ENCODE measurements around the gene FAM184B.
"Not testable (repeated sequence)": the region's sequence is repeated elsewhere in the genome, so short reads cannot be mapped to it uniquely, and the experiment has no call there.

The FAM184B gene

DNA sequence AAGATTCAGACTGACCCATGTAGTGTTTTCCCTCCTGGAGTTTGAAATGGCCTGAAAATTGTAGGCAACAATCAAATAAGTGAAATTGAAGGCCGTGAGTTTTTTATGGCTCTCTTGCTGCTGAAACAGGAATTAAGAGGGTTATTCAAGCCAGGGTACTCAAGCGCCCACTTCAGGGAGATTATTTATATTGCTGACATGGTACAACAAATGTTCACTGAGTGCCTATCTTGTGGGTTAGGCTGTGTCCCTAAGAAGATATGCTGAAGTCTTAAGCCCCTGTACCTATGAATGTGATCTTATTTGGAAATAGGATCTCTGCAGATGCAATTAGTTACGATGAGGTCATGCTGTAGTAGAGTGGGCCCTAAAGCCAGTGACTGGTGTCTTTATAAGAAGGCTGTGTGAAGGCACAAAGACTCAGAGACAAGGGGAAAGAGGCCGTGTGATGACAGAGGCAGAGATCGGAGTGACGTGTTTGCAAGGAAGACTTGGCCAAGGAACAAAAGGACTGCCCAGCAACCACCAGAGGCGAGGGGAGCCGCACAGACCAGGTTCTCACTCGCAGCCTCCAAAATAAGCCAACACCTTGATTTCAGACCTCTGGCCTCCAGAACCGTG is 94.1 kb downstream of the FAM184B start (continued):
- TF ChIP-seq ZFP69B (tag by site-specific recombination; IDR thresholded peaks at IDR 0.05) (peak; percentile 65; the same call in 1 of the 2 replicates), ZNF629 (tag by site-specific recombination; IDR thresholded peaks at IDR 0.05) (peak; percentile 58), ZNF341 (tag by site-specific recombination; IDR thresholded peaks at IDR 0.05; ENCODE audit: low read depth) (no peak), ZNF302 (tag by site-specific recombination; IDR thresholded peaks at IDR 0.05; ENCODE audit: low read depth) (no peak)
- TF ChIP-seq, protein P1, sequence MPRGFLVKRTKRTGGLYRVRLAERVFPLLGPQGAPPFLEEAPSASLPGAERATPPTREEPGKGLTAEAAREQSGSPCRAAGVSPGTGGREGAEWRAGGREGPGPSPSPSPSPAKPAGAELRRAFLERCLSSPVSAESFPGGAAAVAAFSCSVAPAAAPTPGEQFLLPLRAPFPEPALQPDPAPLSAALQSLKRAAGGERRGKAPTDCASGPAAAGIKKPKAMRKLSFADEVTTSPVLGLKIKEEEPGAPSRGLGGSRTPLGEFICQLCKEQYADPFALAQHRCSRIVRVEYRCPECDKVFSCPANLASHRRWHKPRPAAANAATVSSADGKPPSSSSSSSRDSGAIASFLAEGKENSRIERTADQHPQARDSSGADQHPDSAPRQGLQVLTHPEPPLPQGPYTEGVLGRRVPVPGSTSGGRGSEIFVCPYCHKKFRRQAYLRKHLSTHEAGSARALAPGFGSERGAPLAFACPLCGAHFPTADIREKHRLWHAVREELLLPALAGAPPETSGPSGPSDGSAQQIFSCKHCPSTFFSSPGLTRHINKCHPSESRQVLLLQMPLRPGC (tag by site-specific recombination; IDR thresholded peaks at IDR 0.05) = 0 out of 2 replicates have a peak, but pooled peaks have one; percentile 28
- TF ChIP-seq, protein P2, sequence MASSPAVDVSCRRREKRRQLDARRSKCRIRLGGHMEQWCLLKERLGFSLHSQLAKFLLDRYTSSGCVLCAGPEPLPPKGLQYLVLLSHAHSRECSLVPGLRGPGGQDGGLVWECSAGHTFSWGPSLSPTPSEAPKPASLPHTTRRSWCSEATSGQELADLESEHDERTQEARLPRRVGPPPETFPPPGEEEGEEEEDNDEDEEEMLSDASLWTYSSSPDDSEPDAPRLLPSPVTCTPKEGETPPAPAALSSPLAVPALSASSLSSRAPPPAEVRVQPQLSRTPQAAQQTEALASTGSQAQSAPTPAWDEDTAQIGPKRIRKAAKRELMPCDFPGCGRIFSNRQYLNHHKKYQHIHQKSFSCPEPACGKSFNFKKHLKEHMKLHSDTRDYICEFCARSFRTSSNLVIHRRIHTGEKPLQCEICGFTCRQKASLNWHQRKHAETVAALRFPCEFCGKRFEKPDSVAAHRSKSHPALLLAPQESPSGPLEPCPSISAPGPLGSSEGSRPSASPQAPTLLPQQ (tag by site-specific recombination; IDR thresholded peaks at IDR 0.05) = peak; percentile 80

DNA sequence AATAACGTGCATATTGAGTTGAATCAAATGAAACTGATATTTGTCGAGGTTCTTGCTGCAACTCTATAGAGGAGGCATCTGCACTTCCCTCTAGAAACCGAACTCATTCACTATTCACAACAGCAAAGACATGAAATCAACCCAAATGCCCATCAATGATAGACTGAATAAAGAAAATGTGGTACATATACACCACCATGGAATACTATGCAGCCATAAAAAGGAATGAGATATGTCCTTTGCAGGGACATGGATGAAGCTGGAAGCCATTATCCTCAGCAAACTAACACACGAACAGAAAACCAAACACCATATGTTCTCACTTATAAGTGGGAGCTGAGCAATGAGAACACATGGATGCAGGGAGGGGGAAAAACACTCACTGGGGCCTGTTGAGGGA is 96.8 kb downstream of the FAM184B start:
- H3K9me3 ChIP-seq (ENCODE audit: control insufficient read depth, insufficient read depth, low read depth, low read length); H3K4me1 ChIP-seq (ENCODE audit: control insufficient read depth, insufficient read depth, low read length); H3K4me3 ChIP-seq (ENCODE audit: low read depth, low read length); H3K36me3 ChIP-seq (ENCODE audit: control insufficient read depth in 2 of 2, insufficient read depth in 1 of 2, low read length in 2 of 2); H3K27ac ChIP-seq (ENCODE audit: extremely low read depth, low read depth, low read length); POLR2A ChIA-PET: not testable (repeated sequence)
- CTCF ChIA-PET = interaction anchor here (0.6 kb wide), 1 partner anchor 116 kb away, joined by 3 read pairs; no protein-coding TSS in a partner anchor
- peak; percentile 58; the same call in 1 of the 2 replicates for TF ChIP-seq ZNF146 (tag by site-specific recombination; IDR thresholded peaks at IDR 0.05)

DNA sequence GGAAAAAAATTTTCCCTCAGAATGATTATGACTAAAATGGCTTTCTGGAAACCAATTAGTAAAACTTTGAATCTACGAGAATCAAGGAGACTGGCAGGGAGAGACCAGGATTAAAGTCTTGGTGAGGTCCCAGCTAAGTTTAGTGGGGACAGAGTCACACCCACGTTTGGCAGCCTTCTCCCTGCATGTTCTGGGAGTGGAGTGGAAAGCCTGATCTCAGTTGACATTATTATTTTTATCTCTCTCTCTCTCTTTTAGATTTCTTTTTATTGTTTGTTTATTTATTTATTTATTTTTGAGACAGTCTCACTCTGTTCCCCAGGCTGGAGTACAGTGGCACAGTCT is 99.2 kb downstream of the FAM184B start:
- Histone ChIP-seq H3K4me3 (ENCODE audit: low read depth, low read length) (no peak overlapping the region), H3K4me1 (ENCODE audit: control insufficient read depth, insufficient read depth, low read length) (no peaks in the 10 kb centered on the region), H3K9me3 (ENCODE audit: control insufficient read depth, insufficient read depth, low read depth, low read length) (no peaks in the 10 kb centered on the region), H3K36me3 (ENCODE audit: control insufficient read depth in 2 of 2, insufficient read depth in 1 of 2, low read length in 2 of 2) (no peaks in the 10 kb centered on the region), H3K27ac (ENCODE audit: extremely low read depth, low read depth, low read length) (no peak overlapping the region)
- ChIA-PET POLR2A (no interaction called here), CTCF (no interaction called here)
- no peak for TF ChIP-seq SP2 (tag by site-specific recombination; IDR thresholded peaks at IDR 0.05)
- TF ChIP-seq, protein P2 (tag by site-specific recombination; IDR thresholded peaks at IDR 0.05) = no peak
- TF ChIP-seq SCRT2 (tag by site-specific recombination; IDR thresholded peaks at IDR 0.05) = no peak
- TF ChIP-seq, protein P3, sequence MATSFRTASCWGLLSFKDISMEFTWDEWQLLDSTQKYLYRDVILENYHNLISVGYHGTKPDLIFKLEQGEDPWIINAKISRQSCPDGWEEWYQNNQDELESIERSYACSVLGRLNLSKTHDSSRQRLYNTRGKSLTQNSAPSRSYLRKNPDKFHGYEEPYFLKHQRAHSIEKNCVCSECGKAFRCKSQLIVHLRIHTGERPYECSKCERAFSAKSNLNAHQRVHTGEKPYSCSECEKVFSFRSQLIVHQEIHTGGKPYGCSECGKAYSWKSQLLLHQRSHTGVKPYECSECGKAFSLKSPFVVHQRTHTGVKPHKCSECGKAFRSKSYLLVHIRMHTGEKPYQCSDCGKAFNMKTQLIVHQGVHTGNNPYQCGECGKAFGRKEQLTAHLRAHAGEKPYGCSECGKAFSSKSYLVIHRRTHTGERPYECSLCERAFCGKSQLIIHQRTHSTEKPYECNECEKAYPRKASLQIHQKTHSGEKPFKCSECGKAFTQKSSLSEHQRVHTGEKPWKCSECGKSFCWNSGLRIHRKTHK (tag by site-specific recombination; IDR thresholded peaks at IDR 0.05) = no peak
- TF ChIP-seq ZNF221 (tag by site-specific recombination; IDR thresholded peaks at IDR 0.05; ENCODE audit: borderline replicate concordance) = no peak
- no peak for TF ChIP-seq GLI4 (tag by site-specific recombination; IDR thresholded peaks at IDR 0.05)
- no peak for TF ChIP-seq ZNF48 (tag by site-specific recombination; IDR thresholded peaks at IDR 0.05)
- TF ChIP-seq ZBTB17 (tag by site-specific recombination; IDR thresholded peaks at IDR 0.05) = no peak
- no peak for TF ChIP-seq GLIS2 (tag by site-specific recombination; IDR thresholded peaks at IDR 0.05)
- no peak for TF ChIP-seq IKZF3 (tag by site-specific recombination; IDR thresholded peaks at IDR 0.05)
- no peak for TF ChIP-seq ZNF747 (tag by site-specific recombination; IDR thresholded peaks at IDR 0.05)
- no peak for TF ChIP-seq ZNF837 (tag by site-specific recombination; IDR thresholded peaks at IDR 0.05)
- TF ChIP-seq ZIC2 (tag by site-specific recombination; IDR thresholded peaks at IDR 0.05) = no peak
- TF ChIP-seq, protein P4, sequence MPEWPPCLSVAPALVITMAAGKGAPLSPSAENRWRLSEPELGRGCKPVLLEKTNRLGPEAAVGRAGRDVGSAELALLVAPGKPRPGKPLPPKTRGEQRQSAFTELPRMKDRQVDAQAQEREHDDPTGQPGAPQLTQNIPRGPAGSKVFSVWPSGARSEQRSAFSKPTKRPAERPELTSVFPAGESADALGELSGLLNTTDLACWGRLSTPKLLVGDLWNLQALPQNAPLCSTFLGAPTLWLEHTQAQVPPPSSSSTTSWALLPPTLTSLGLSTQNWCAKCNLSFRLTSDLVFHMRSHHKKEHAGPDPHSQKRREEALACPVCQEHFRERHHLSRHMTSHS (tag by site-specific recombination; IDR thresholded peaks at IDR 0.05) = no peak
- TF ChIP-seq TRIM28 (IDR thresholded peaks at IDR 0.05; ENCODE audit: borderline replicate concordance, low read length) = no peak
- no peak for TF ChIP-seq ZBTB7A (tag by site-specific recombination; IDR thresholded peaks at IDR 0.05; ENCODE audit: low read depth)
